Osteoblast (primary cell): ENCODE measurements around the gene RBM39. TPM values are rescaled to one million over a fixed set of nuclear protein-coding genes. Genes with fewer than 3 reads are reported as not detected.

Source experiments
- DNase-seq: peaks from one replicate; pipeline ENCODE4 v3.0.0; 2011; ENCODE audit warnings: low spot score, mixed read lengths; ENCODE audit not compliant: insufficient read length; ENCODE audit errors: missing footprints
- H2AFZ ChIP-seq: 2 replicates; pipeline ENCODE4 v1.6.0; 2011; ENCODE audit warnings: mild to moderate bottlenecking, low read length
- H3K27ac ChIP-seq: 2 replicates; pipeline ENCODE4 v1.5.1; 2011; ENCODE audit warnings: mild to moderate bottlenecking, low read depth, low read length, moderate library complexity
- H3K27me3 ChIP-seq: 2 replicates; pipeline ENCODE4 v1.6.0; 2012; ENCODE audit warnings: mild to moderate bottlenecking, control low read depth, inconsistent platforms, low read length, moderate library complexity; ENCODE audit not compliant: insufficient read depth
- H3K36me3 ChIP-seq: 2 replicates; pipeline ENCODE4 v1.5.1; 2011; ENCODE audit warnings: mild to moderate bottlenecking, low read length, control low read depth, moderate library complexity; ENCODE audit not compliant: insufficient read depth
- H3K4me1 ChIP-seq: 2 replicates; pipeline ENCODE4 v1.5.1; 2011; ENCODE audit warnings: mild to moderate bottlenecking, low read length, control low read depth, moderate library complexity; ENCODE audit not compliant: insufficient read depth
- H3K4me2 ChIP-seq: 2 replicates; pipeline ENCODE4 v1.6.0; 2011; ENCODE audit warnings: mild to moderate bottlenecking, low read length; ENCODE audit not compliant: insufficient read depth
- H3K4me3 ChIP-seq: fragments of 200-600 bp; sonication (generic); 3 replicates; pipeline ENCODE4 v1.5.1; 2012; ENCODE audit warnings: mild to moderate bottlenecking, low read length, inconsistent platforms; ENCODE audit not compliant: insufficient read depth
- H3K79me2 ChIP-seq: 2 replicates; pipeline ENCODE4 v1.6.0; 2012; ENCODE audit warnings: mild to moderate bottlenecking, low read length, control low read depth, inconsistent platforms; ENCODE audit not compliant: insufficient read depth
- H3K9me3 ChIP-seq: 2 replicates; pipeline ENCODE4 v1.5.1; 2011; ENCODE audit warnings: low read depth, low read length, control low read depth
- H4K20me1 ChIP-seq: 2 replicates; pipeline ENCODE4 v1.6.0; 2012; ENCODE audit warnings: mild to moderate bottlenecking, low read length, control low read depth; ENCODE audit not compliant: insufficient read depth
- CTCF ChIP-seq: IDR thresholded peaks from 2 replicates; pipeline ENCODE4 v1.5.1; 2011; ENCODE audit warnings: mild to moderate bottlenecking, low read depth, low read length, moderate library complexity; ENCODE audit errors: extremely low read depth
- total RNA-seq: library from RNA; depleted of rRNA; stranded (reverse); fragments of >200 nt; gene quantifications from 2 replicates; pipeline ENCODE4 v1.2.3, GENCODE V29; 2012

RBM39 gene
- total RNA-seq, 1 donor: 300 TPM

DNA sequence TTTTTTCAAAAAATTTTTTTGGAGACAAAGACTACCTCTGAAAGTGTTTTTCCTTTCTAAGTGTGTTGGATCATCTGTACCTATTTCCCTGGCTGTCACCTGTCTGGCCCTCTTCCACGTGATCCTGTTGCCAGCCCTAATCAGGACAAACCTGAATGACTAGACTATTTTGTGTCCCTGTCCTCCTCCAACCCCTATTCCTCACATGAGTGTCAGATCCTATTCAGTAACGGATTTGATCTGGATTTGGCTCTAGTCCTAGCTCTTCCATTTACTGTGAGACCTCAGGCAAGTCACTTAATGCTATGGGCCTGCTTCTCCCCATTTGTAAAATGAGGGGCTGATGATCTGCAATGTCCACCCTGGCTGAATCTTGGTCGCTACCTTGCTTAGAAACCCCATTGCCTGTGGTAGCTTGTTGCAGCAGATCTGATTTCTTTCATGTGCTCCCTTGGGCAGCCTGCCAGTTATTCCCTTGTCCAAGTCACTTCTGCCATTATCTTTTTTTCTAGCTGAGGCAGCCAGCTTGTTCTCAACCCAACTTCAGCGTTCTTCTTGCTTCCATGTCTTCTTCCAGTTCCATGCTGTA lies 34.5 kb upstream of the RBM39 start:
- Histone ChIP-seq H3K4me2 (no peak overlapping the region), H4K20me1 (no peaks in the 10 kb centered on the region), H3K27ac (no peak overlapping the region), H3K36me3 (peaks cover 10% of the 10 kb centered on the region), H3K4me3 (no peak overlapping the region), H3K79me2 (peaks cover 93% of the 10 kb centered on the region), H2AFZ (no peak overlapping the region), H3K4me1 (peaks cover 13% of the 10 kb centered on the region), H3K9me3 (no peaks in the 10 kb centered on the region), H3K27me3 (no peaks in the 10 kb centered on the region)
- DNase-seq: no peak
- TF ChIP-seq CTCF: no peak

DNA sequence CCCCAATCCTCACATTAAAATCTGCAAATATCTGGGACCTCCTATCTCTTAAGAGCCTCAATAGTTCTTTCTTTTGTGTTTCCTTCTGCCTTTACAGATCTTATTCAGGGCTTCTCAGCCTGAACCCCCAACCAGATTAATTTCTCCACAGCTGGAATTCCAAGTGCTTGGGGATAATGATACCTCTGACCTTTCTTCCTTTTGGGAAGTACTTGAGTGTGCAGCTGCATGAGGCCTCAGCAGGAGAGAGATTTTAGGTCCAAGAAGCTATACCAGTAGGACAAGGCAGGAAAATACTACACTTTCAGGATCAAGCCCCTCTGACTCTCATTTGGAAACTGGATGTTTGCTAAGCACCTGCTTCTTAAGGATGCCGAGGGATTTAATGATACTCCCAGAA lies 32.3 kb upstream of the RBM39 start:
- peaks cover 10% of the 10 kb centered on the region for H3K36me3 ChIP-seq
- H3K27me3 ChIP-seq: no peaks in the 10 kb centered on the region
- DNase-seq: no peak
- H3K4me1 ChIP-seq: peaks cover 21% of the 10 kb centered on the region
- H3K4me3 ChIP-seq: no peak overlapping the region
- H2AFZ ChIP-seq: no peak overlapping the region
- TF ChIP-seq CTCF: no peak
- H3K79me2 ChIP-seq: peaks cover 72% of the 10 kb centered on the region
- no peaks in the 10 kb centered on the region for H3K9me3 ChIP-seq
- H3K27ac ChIP-seq: no peak overlapping the region
- H3K4me2 ChIP-seq: no peak overlapping the region
- H4K20me1 ChIP-seq: no peaks in the 10 kb centered on the region

DNA sequence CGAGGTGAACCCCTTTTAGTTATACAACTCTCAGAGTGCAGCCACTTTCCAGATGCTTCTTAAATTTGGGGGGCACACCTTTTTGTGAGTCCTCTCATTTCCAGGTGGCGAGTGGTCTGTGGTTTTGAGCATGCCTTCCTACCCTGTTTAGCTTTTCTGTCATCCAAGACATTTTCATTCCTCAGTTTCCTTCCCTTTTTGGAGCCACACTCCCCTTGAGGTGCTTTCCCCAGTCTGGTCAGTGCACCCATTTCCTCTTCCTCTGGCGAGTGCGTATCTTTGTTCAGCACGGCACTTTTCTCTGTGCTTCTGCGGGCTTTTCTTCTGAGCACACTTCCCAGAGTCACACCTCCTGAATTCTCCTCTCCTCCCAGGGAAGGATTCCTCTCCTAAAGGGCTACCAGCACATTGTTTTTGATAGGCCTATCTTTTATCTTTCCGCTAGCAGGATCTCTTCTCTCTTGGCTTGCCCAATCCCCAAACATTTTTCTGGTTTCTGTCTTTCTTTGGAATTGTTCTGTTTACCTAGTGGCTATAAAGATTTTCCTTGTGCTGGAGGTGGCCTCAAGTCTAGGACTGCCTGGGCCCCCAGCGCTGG lies 31.2 kb upstream of the RBM39 start:
- H3K27ac ChIP-seq: peak overlapping the region; percentile 93
- H2AFZ ChIP-seq: no peak overlapping the region
- DNase-seq: peak; percentile 49

More for the DNA sequence above, 31.2 kb upstream of the RBM39 start:
- H3K4me1 ChIP-seq: peaks cover 31% of the 10 kb centered on the region
- H4K20me1 ChIP-seq: no peaks in the 10 kb centered on the region
- peaks cover 10% of the 10 kb centered on the region for H3K36me3 ChIP-seq
- no peak for TF ChIP-seq CTCF
- H3K4me3 ChIP-seq: peak overlapping the region; percentile 83
- peaks cover 61% of the 10 kb centered on the region for H3K79me2 ChIP-seq
- no peaks in the 10 kb centered on the region for H3K9me3 ChIP-seq
- H3K27me3 ChIP-seq: no peaks in the 10 kb centered on the region
- peak overlapping the region; percentile 80 for H3K4me2 ChIP-seq
